ENCODE measurements around the gene AAGAB. TPM values are rescaled to one million over a fixed set of nuclear protein-coding genes. Genes with fewer than 3 reads are reported as not detected.
"Not testable (repeated sequence)": the region's sequence is repeated elsewhere in the genome, so short reads cannot be mapped to it uniquely, and the experiment has no call there.

Gene AAGAB
- total RNA-seq, 1 experiment from 2014 or later: 40.1 TPM

GRCh38 chr15:67154249-67154648 is 100.2 kb downstream of the AAGAB start:
- Histone ChIP-seq H2BK120ac (ENCODE audit: low read depth, low read length, poor library complexity, severe bottlenecking) (no peak overlapping the region), H3K27me3 (ENCODE audit: insufficient read depth, low read length) (no peaks in the 10 kb centered on the region), H2BK20ac (ENCODE audit: low read depth, low read length, poor library complexity, severe bottlenecking) (no peak overlapping the region), H3K79me2 (ENCODE audit: insufficient read depth, low read length) (no peaks in the 10 kb centered on the region), H3T11ph (ENCODE audit: low read length) (no peak overlapping the region), H3K56ac (ENCODE audit: insufficient read length, low read depth, low read length) (no peak overlapping the region), H2BK12ac (ENCODE audit: insufficient read length, low read depth, low read length) (no peak overlapping the region), H3K14ac (ENCODE audit: insufficient read depth, low read length) (no peak overlapping the region), H3K79me1 (ENCODE audit: insufficient read depth, low read depth, low read length, poor library complexity, severe bottlenecking) (no peaks in the 10 kb centered on the region), H3K27ac (ENCODE audit: insufficient read length, low read depth, low read length) (no peak overlapping the region), H2BK15ac (ENCODE audit: low read depth, low read length) (no peak overlapping the region), H2AK5ac (ENCODE audit: insufficient read length, low read length) (no peak overlapping the region), H4K91ac (ENCODE audit: insufficient read length, low read depth, low read length) (no peak overlapping the region), H4K8ac (replicated peaks; ENCODE audit: insufficient read length, low read depth, low read length) (no peak overlapping the region), H3K18ac (ENCODE audit: insufficient read length, low read depth, low read length) (no peak overlapping the region), H3K9ac (ENCODE audit: extremely low read depth, insufficient read length, low read length) (no peak overlapping the region), H3K9me3 (ENCODE audit: control insufficient read depth, low read depth, low read length) (no peaks in the 10 kb centered on the region), H2BK5ac (ENCODE audit: insufficient read length, low read length) (no peak overlapping the region), H3K23ac (ENCODE audit: insufficient read length, low read depth, low read length) (no peak overlapping the region), H4K20me1 (ENCODE audit: control insufficient read depth, insufficient read depth, insufficient read length) (no peaks in the 10 kb centered on the region), H3K23me2 (ENCODE audit: insufficient read length, low read depth, low read length, poor library complexity, severe bottlenecking) (no peaks in the 10 kb centered on the region), H2AFZ (ENCODE audit: low read length) (no peak overlapping the region), H3K4me2 (ENCODE audit: insufficient read depth, insufficient read length, low read length) (no peak overlapping the region), H3K4me1 (ENCODE audit: insufficient read depth, low read length) (peaks cover 12% of the 10 kb centered on the region; the same call in 1 of the 2 replicates), H3K4ac (ENCODE audit: low read depth, low read length) (no peak overlapping the region), H4K5ac (ENCODE audit: insufficient read length, low read depth, low read length) (no peak overlapping the region)
- H3K27me3 Mint-ChIP-seq (ENCODE audit: low read depth): no peaks in the 10 kb centered on the region
- no peak for DNase-seq
- H3K36me3 Mint-ChIP-seq (ENCODE audit: insufficient read depth in 1 of 3, low read depth in 3 of 3): peaks cover 6 to 10% (median 9%) of the 10 kb centered on the region in 3 experiments
- peaks cover 4 to 5% of the 10 kb centered on the region in 2 experiments; a peak in 3 of 5 replicates for H3K9me3 Mint-ChIP-seq
- no peak overlapping the region for H3K4me3 Mint-ChIP-seq
- no peak for TF ChIP-seq CTCF (conservative IDR thresholded peaks at IDR 0.05)
- H3K4me1 Mint-ChIP-seq: peaks cover 27 to 35% of the 10 kb centered on the region in 2 experiments
- H3K27ac Mint-ChIP-seq: peak overlapping the region in 1 of 3 experiments; percentile 57; a peak in 1 of 7 replicates

GRCh38 chr15:67153044-67153443 is 101.4 kb downstream of the AAGAB start:
- H3K79me2 ChIP-seq (ENCODE audit: insufficient read depth, low read length); H4K20me1 ChIP-seq (ENCODE audit: control insufficient read depth, insufficient read depth, insufficient read length): not testable (repeated sequence)
- H3K4me1 Mint-ChIP-seq: peaks cover 39 to 47% of the 10 kb centered on the region in 2 experiments

More at GRCh38 chr15:67153044-67153443, 101.4 kb downstream of the AAGAB start:
- DNase-seq; H2AK5ac ChIP-seq (ENCODE audit: insufficient read length, low read length); H3K23me2 ChIP-seq (ENCODE audit: insufficient read length, low read depth, low read length, poor library complexity, severe bottlenecking); H4K91ac ChIP-seq (ENCODE audit: insufficient read length, low read depth, low read length); H3K18ac ChIP-seq (ENCODE audit: insufficient read length, low read depth, low read length); H3K27me3 ChIP-seq (ENCODE audit: insufficient read depth, low read length); H2BK15ac ChIP-seq (ENCODE audit: low read depth, low read length); H3K4me3 Mint-ChIP-seq; H3K27me3 Mint-ChIP-seq (ENCODE audit: low read depth); H2AFZ ChIP-seq (ENCODE audit: low read length); H3K36me3 Mint-ChIP-seq (ENCODE audit: insufficient read depth in 1 of 3, low read depth in 3 of 3); H3K4me2 ChIP-seq (ENCODE audit: insufficient read depth, insufficient read length, low read length); H2BK5ac ChIP-seq (ENCODE audit: insufficient read length, low read length); H4K8ac ChIP-seq (replicated peaks; ENCODE audit: insufficient read length, low read depth, low read length); H3K79me1 ChIP-seq (ENCODE audit: insufficient read depth, low read depth, low read length, poor library complexity, severe bottlenecking); H3K9me3 ChIP-seq (ENCODE audit: control insufficient read depth, low read depth, low read length); H3T11ph ChIP-seq (ENCODE audit: low read length); H2BK12ac ChIP-seq (ENCODE audit: insufficient read length, low read depth, low read length); H3K23ac ChIP-seq (ENCODE audit: insufficient read length, low read depth, low read length); H3K4ac ChIP-seq (ENCODE audit: low read depth, low read length); H3K9ac ChIP-seq (ENCODE audit: extremely low read depth, insufficient read length, low read length); H3K14ac ChIP-seq (ENCODE audit: insufficient read depth, low read length); H3K56ac ChIP-seq (ENCODE audit: insufficient read length, low read depth, low read length); H2BK120ac ChIP-seq (ENCODE audit: low read depth, low read length, poor library complexity, severe bottlenecking); H3K27ac ChIP-seq (ENCODE audit: insufficient read length, low read depth, low read length); H4K5ac ChIP-seq (ENCODE audit: insufficient read length, low read depth, low read length); H2BK20ac ChIP-seq (ENCODE audit: low read depth, low read length, poor library complexity, severe bottlenecking); H3K9me3 Mint-ChIP-seq: not testable (repeated sequence)
- H3K4me1 ChIP-seq (ENCODE audit: insufficient read depth, low read length): peaks cover 21% of the 10 kb centered on the region; the same call in 1 of the 2 replicates
- no CpG with 5 or more reads among the region's 6 CpGs for WGBS (ENCODE audit: extremely low coverage, insufficient read length, low lambda C conversion rate)
- peak overlapping the region in 1 of 3 experiments; percentile 37; a peak in 1 of 7 replicates for H3K27ac Mint-ChIP-seq
